ENCODE results near the gene RTN4. TPM values are rescaled to one million over a fixed set of nuclear protein-coding genes. Genes with fewer than 3 reads are reported as not detected.
A peak's percentile ranks its signal among the peaks of the same experiment; 100 is the strongest.

The RTN4 gene
- total RNA-seq (100 to 1,000 TPM; 168 to 311 TPM), polyA plus RNA-seq (100 to 1,000 TPM; 168 to 292 TPM)
- long read RNA-seq, donor 1, transcript RTN4-215 (2 exons, 860 nt) = minor isoform, 12 of 84 reads
- long read RNA-seq, donor 1, transcript RTN4-201 (7 exons, 2,333 nt) = major isoform, 54 of 84 reads
- long read RNA-seq, donor 1, partial matches to known transcripts = 11 of 84 reads
- long read RNA-seq, donor 1, other reads (novel, unspliced or antisense) = 0 of 84 reads
- long read RNA-seq, donor 2, transcript RTN4-201 (7 exons, 2,333 nt) = major isoform, 11 of 18 reads
- long read RNA-seq, donor 2, partial matches to known transcripts = 0 of 18 reads
- long read RNA-seq, donor 2, other reads (novel, unspliced or antisense) = 0 of 18 reads
- long read RNA-seq, donor 3, transcript RTN4-215 (2 exons, 860 nt) = minor isoform, 8 of 27 reads
- long read RNA-seq, donor 3, transcript RTN4-201 (7 exons, 2,333 nt) = major isoform, 14 of 27 reads
- long read RNA-seq, donor 3, partial matches to known transcripts = 0 of 27 reads
- long read RNA-seq, donor 3, other reads (novel, unspliced or antisense) = 0 of 27 reads
- long read RNA-seq, donor 4, transcript RTN4-201 (7 exons, 2,333 nt) = major isoform, 13 of 18 reads
- long read RNA-seq, donor 4, partial matches to known transcripts = 0 of 18 reads
- long read RNA-seq, donor 4, other reads (novel, unspliced or antisense) = 0 of 18 reads
- long read RNA-seq, donor 5, full-length matches to known transcripts = 51 of 63 reads
- long read RNA-seq, donor 5, partial matches to known transcripts = 12 of 63 reads
- long read RNA-seq, donor 5, other reads (novel, unspliced or antisense) = 0 of 63 reads

GRCh38 chr2:55050100-55050994 is at the start of gene RTN4:
Gene RTN4, minus strand, starts transcription at chr2:55050451. Its CDS starts 151 bp downstream, at chr2:55050300.
- peak; percentile 93 for ATAC-seq (ENCODE audit: insufficient read depth, low FRiP score)
- Histone ChIP-seq H3K27ac (ENCODE audit: low read depth in 1 of 2, low read length in 1 of 2) (peak within 1 kb of the TSS; percentile 97 to 98), H3K4me1 (ENCODE audit: control insufficient read depth in 5 of 5, insufficient read depth in 5 of 5, low read length in 5 of 5) (peaks cover 0 to 40% (median 10%) of the 10 kb centered on the region in 5 donors), H3K27me3 (ENCODE audit: control insufficient read depth in 3 of 3, insufficient read depth in 3 of 3, low read length in 2 of 3) (no peaks in the 10 kb centered on the region), H3K9me3 (ENCODE audit: control insufficient read depth in 4 of 4, insufficient read depth in 3 of 4, low read length in 3 of 4) (no peaks in the 10 kb centered on the region), H3K36me3 (ENCODE audit: control insufficient read depth in 4 of 4, insufficient read depth in 4 of 4, low read length in 4 of 4) (no peaks in the 10 kb centered on the region), H3K4me3 (peak within 1 kb of the TSS; percentile 92), H3K9ac (ENCODE audit: insufficient read depth in 1 of 2, low read length in 2 of 2) (peak within 1 kb of the TSS; percentile 96 to 97)
- WGBS, 2 donors = 0% methylated on average over 52 to 65 of the region's 66 CpGs
- no peak for TF ChIP-seq CTCF (IDR thresholded peaks at IDR 0.05; ENCODE audit: control extremely low read depth, extremely low read depth)
- peak; percentile 99 to 100 (median 100) for DNase-seq

GRCh38 chr2:55099493-55099877 is 49.2 kb upstream of the RTN4 start:
- ATAC-seq (ENCODE audit: insufficient read depth, low FRiP score) = no peak
- WGBS, 2 donors = 93% methylated on average over 2 of the region's 2 CpGs
- H3K9me3 ChIP-seq (ENCODE audit: control insufficient read depth in 4 of 4, insufficient read depth in 3 of 4, low read length in 3 of 4) = no peaks in the 10 kb centered on the region

More at GRCh38 chr2:55099493-55099877, 49.2 kb upstream of the RTN4 start:
- TF ChIP-seq CTCF (IDR thresholded peaks at IDR 0.05; ENCODE audit: control extremely low read depth, extremely low read depth) = no peak
- Histone ChIP-seq H3K27me3 (ENCODE audit: control insufficient read depth in 3 of 3, insufficient read depth in 3 of 3, low read length in 2 of 3) (no peaks in the 10 kb centered on the region), H3K36me3 (ENCODE audit: control insufficient read depth in 4 of 4, insufficient read depth in 4 of 4, low read length in 4 of 4) (no peaks in the 10 kb centered on the region), H3K4me1 (ENCODE audit: control insufficient read depth in 5 of 5, insufficient read depth in 5 of 5, low read length in 5 of 5) (peaks cover 4 to 19% (median 13%) of the 10 kb centered on the region in 5 donors), H3K4me3 (no peak overlapping the region), H3K27ac (ENCODE audit: low read depth in 1 of 2, low read length in 1 of 2) (peak overlapping the region in 1 of 2 donors; percentile 80), H3K9ac (ENCODE audit: insufficient read depth in 1 of 2, low read length in 2 of 2) (no peak overlapping the region)
- no peak for DNase-seq

Data from lung (tissue), 16 donors.